MV-4-11 (cell line): Measurements from ENCODE around the gene LARP4.
A peak's percentile ranks its signal among the peaks of the same experiment; 100 is the strongest.
"Not testable (repeated sequence)": the region's sequence is repeated elsewhere in the genome, so short reads cannot be mapped to it uniquely, and the experiment has no call there.

ENCODE experiments used
- DNase-seq: peaks from one replicate; lab custom pipeline; 2025; lab: John Stamatoyannopoulos, UW

Gene LARP4

GRCh38 chr12:50400638-50401499 lies at the start of gene LARP4:
LARP4 (plus strand) TSS chr12:50400885; CDS start chr12:50401011, 126 bp downstream.
- peak; percentile 95 for DNase-seq

- no peak for DNase-seq
Measured at GRCh38 chr12:50351120-50352043, 49.3 kb upstream of the LARP4 start.

- DNase-seq: no peak
Measured at GRCh38 chr12:50353404-50353803, 47.3 kb upstream of the LARP4 start.

GRCh38 chr12:50353869-50354593 lies 46.7 kb upstream of the LARP4 start:
- DNase-seq: no peak

GRCh38 chr12:50354908-50355307 lies 45.8 kb upstream of the LARP4 start:
- no peak for DNase-seq

- no peak for DNase-seq
Measured at GRCh38 chr12:50355365-50355764, 45.3 kb upstream of the LARP4 start.

GRCh38 chr12:50362671-50363070 lies 38.0 kb upstream of the LARP4 start:
- no peak for DNase-seq

- DNase-seq: no peak
Measured at GRCh38 chr12:50363141-50363540, 37.5 kb upstream of the LARP4 start.

- DNase-seq: no peak
Measured at GRCh38 chr12:50365709-50366406, 34.8 kb upstream of the LARP4 start.

- not testable (repeated sequence) for DNase-seq
Measured at GRCh38 chr12:50370672-50371071, 30.0 kb upstream of the LARP4 start.

- DNase-seq: no peak
Measured at GRCh38 chr12:50375802-50376201, 24.9 kb upstream of the LARP4 start.

- DNase-seq: no peak
Measured at GRCh38 chr12:50380761-50381325, 19.8 kb upstream of the LARP4 start.

GRCh38 chr12:50387487-50387886 lies 13.2 kb upstream of the LARP4 start:
- DNase-seq: no peak

- DNase-seq: no peak
Measured at GRCh38 chr12:50387972-50388478, 12.7 kb upstream of the LARP4 start.

GRCh38 chr12:50388793-50389192 lies 11.9 kb upstream of the LARP4 start:
- not testable (repeated sequence) for DNase-seq

- DNase-seq: no peak
Measured at GRCh38 chr12:50390316-50390741, 10.4 kb upstream of the LARP4 start.

GRCh38 chr12:50394469-50395029 lies 6.1 kb upstream of the LARP4 start:
- DNase-seq: no peak

- DNase-seq: no peak
Measured at GRCh38 chr12:50397117-50397650, 3.5 kb upstream of the LARP4 start.

- no peak for DNase-seq
Measured at GRCh38 chr12:50398931-50399330, 1.8 kb upstream of the LARP4 start.

- no peak for DNase-seq
Measured at GRCh38 chr12:50400104-50400637, 514 bp upstream of the LARP4 start.
